SKM-1 treated with dmso at 0.1 percent for 144 hours (cell line): ENCODE results near the gene VARS1.

ENCODE experiments used
- DNase-seq: peaks from one replicate; lab custom pipeline; 2025; ENCODE audit not compliant: unreplicated experiment; lab: John Stamatoyannopoulos, UW

The VARS1 gene

GRCh38 chr6:31749301-31750036 is 46.1 kb downstream of the VARS1 start:
- no peak for DNase-seq
